ENCODE measurements around the gene ANKRD63. TPM values are rescaled to one million over a fixed set of nuclear protein-coding genes. Genes with fewer than 3 reads are reported as not detected.

Gene ANKRD63
- total RNA-seq, result under 1 TPM in 1 of 2 donors, not detected in 1; 0.28 TPM
- under 1 TPM; 0.14 to 0.30 TPM for polyA plus RNA-seq (ENCODE audit: insufficient read length in 2 of 2)
- long read RNA-seq, donor 1, result 0 reads
- long read RNA-seq, donor 2, partial matches to known transcripts, result 0 of 1 reads
- long read RNA-seq, donor 2, other reads (novel, unspliced or antisense), result 0 of 1 reads
- long read RNA-seq, donor 3, partial matches to known transcripts, result 0 of 1 reads
- long read RNA-seq, donor 3, other reads (novel, unspliced or antisense), result 0 of 1 reads
- long read RNA-seq, donor 4, result 0 reads

GRCh38 chr15:40282869-40283614 is at the start of gene ANKRD63:
ANKRD63 (minus strand) TSS chr15:40283064; CDS start chr15:40282586, 478 bp downstream.
- peaks cover 55% of the 10 kb centered on the region for H3K4me1 ChIP-seq (ENCODE audit: control insufficient read depth, insufficient read depth, low read length)
- no peak within 1 kb of the TSS for H3K4me3 ChIP-seq (ENCODE audit: low read depth, low read length)
- peaks cover 4% of the 10 kb centered on the region for H3K36me3 ChIP-seq (ENCODE audit: control insufficient read depth, insufficient read depth, low read length)
- H3K27me3 ChIP-seq (ENCODE audit: control insufficient read depth, insufficient read depth, low read length), result peaks cover 69% of the 10 kb centered on the region
- peak in 1 of 6 donors; percentile 56 for DNase-seq (ENCODE audit: low read depth in 4 of 6, low spot score in 6 of 6)
- H3K27ac ChIP-seq (ENCODE audit: low read depth, low read length), result no peak within 1 kb of the TSS
- WGBS (ENCODE audit: insufficient coverage), result under 1% methylated on average over 76 of the region's 76 CpGs
- H3K9me3 ChIP-seq (ENCODE audit: control insufficient read depth, insufficient read depth, low read length), result no peaks in the 10 kb centered on the region

- no peak overlapping the region for H3K27ac ChIP-seq (ENCODE audit: low read depth, low read length)
- no peak overlapping the region for H3K4me3 ChIP-seq (ENCODE audit: low read depth, low read length)
- H3K36me3 ChIP-seq (ENCODE audit: control insufficient read depth, insufficient read depth, low read length), result peaks cover 38% of the 10 kb centered on the region
- H3K9me3 ChIP-seq (ENCODE audit: control insufficient read depth, insufficient read depth, low read length), result no peaks in the 10 kb centered on the region
- H3K4me1 ChIP-seq (ENCODE audit: control insufficient read depth, insufficient read depth, low read length), result peaks cover 49% of the 10 kb centered on the region
- DNase-seq (ENCODE audit: low read depth in 4 of 6, low spot score in 6 of 6), result no peak
- 73% methylated on average over 6 of the region's 8 CpGs for WGBS (ENCODE audit: insufficient coverage)
- H3K27me3 ChIP-seq (ENCODE audit: control insufficient read depth, insufficient read depth, low read length), result no peaks in the 10 kb centered on the region
These were observed 49.4 kb upstream of the ANKRD63 start for GRCh38 chr15:40332113-40332781.

GRCh38 chr15:40331637-40332036 is 48.8 kb upstream of the ANKRD63 start:
- no peaks in the 10 kb centered on the region for H3K27me3 ChIP-seq (ENCODE audit: control insufficient read depth, insufficient read depth, low read length)
- WGBS (ENCODE audit: insufficient coverage), result 85% methylated on average over 6 of the region's 7 CpGs
- no peak overlapping the region for H3K4me3 ChIP-seq (ENCODE audit: low read depth, low read length)
- H3K9me3 ChIP-seq (ENCODE audit: control insufficient read depth, insufficient read depth, low read length), result no peaks in the 10 kb centered on the region
- H3K27ac ChIP-seq (ENCODE audit: low read depth, low read length), result no peak overlapping the region
- no peak for DNase-seq (ENCODE audit: low read depth in 4 of 6, low spot score in 6 of 6)
- peaks cover 47% of the 10 kb centered on the region for H3K4me1 ChIP-seq (ENCODE audit: control insufficient read depth, insufficient read depth, low read length)
- peaks cover 38% of the 10 kb centered on the region for H3K36me3 ChIP-seq (ENCODE audit: control insufficient read depth, insufficient read depth, low read length)

- WGBS (ENCODE audit: insufficient coverage), result 91% methylated on average over 3 of the region's 7 CpGs
- Histone ChIP-seq H3K9me3 (ENCODE audit: control insufficient read depth, insufficient read depth, low read length) (no peaks in the 10 kb centered on the region), H3K36me3 (ENCODE audit: control insufficient read depth, insufficient read depth, low read length) (peaks cover 32% of the 10 kb centered on the region), H3K4me1 (ENCODE audit: control insufficient read depth, insufficient read depth, low read length) (peaks cover 41% of the 10 kb centered on the region), H3K27ac (ENCODE audit: low read depth, low read length) (no peak overlapping the region), H3K27me3 (ENCODE audit: control insufficient read depth, insufficient read depth, low read length) (no peaks in the 10 kb centered on the region), H3K4me3 (ENCODE audit: low read depth, low read length) (no peak overlapping the region)
- no peak for DNase-seq (ENCODE audit: low read depth in 4 of 6, low spot score in 6 of 6)
These were observed 48.2 kb upstream of the ANKRD63 start for GRCh38 chr15:40331026-40331425.

GRCh38 chr15:40330368-40330836 is 47.5 kb upstream of the ANKRD63 start:
- Histone ChIP-seq H3K9me3 (ENCODE audit: control insufficient read depth, insufficient read depth, low read length) (no peaks in the 10 kb centered on the region), H3K27ac (ENCODE audit: low read depth, low read length) (no peak overlapping the region), H3K27me3 (ENCODE audit: control insufficient read depth, insufficient read depth, low read length) (no peaks in the 10 kb centered on the region), H3K4me1 (ENCODE audit: control insufficient read depth, insufficient read depth, low read length) (peaks cover 36% of the 10 kb centered on the region), H3K36me3 (ENCODE audit: control insufficient read depth, insufficient read depth, low read length) (peaks cover 28% of the 10 kb centered on the region), H3K4me3 (ENCODE audit: low read depth, low read length) (no peak overlapping the region)
- DNase-seq (ENCODE audit: low read depth in 4 of 6, low spot score in 6 of 6), result no peak
- 41% methylated on average over 5 of the region's 5 CpGs for WGBS (ENCODE audit: insufficient coverage)

GRCh38 chr15:40329804-40330203 is 46.9 kb upstream of the ANKRD63 start:
- no peak overlapping the region for H3K27ac ChIP-seq (ENCODE audit: low read depth, low read length)
- no peaks in the 10 kb centered on the region for H3K27me3 ChIP-seq (ENCODE audit: control insufficient read depth, insufficient read depth, low read length)
- no peak overlapping the region for H3K4me3 ChIP-seq (ENCODE audit: low read depth, low read length)
- peaks cover 22% of the 10 kb centered on the region for H3K36me3 ChIP-seq (ENCODE audit: control insufficient read depth, insufficient read depth, low read length)
- no peak for DNase-seq (ENCODE audit: low read depth in 4 of 6, low spot score in 6 of 6)
- H3K4me1 ChIP-seq (ENCODE audit: control insufficient read depth, insufficient read depth, low read length), result peaks cover 36% of the 10 kb centered on the region
- H3K9me3 ChIP-seq (ENCODE audit: control insufficient read depth, insufficient read depth, low read length), result no peaks in the 10 kb centered on the region
- 23% methylated on average over 2 of the region's 7 CpGs for WGBS (ENCODE audit: insufficient coverage)

GRCh38 chr15:40328751-40329150 is 45.9 kb upstream of the ANKRD63 start:
- Histone ChIP-seq H3K27ac (ENCODE audit: low read depth, low read length) (no peak overlapping the region), H3K4me1 (ENCODE audit: control insufficient read depth, insufficient read depth, low read length) (peaks cover 30% of the 10 kb centered on the region), H3K36me3 (ENCODE audit: control insufficient read depth, insufficient read depth, low read length) (peaks cover 14% of the 10 kb centered on the region), H3K9me3 (ENCODE audit: control insufficient read depth, insufficient read depth, low read length) (no peaks in the 10 kb centered on the region), H3K27me3 (ENCODE audit: control insufficient read depth, insufficient read depth, low read length) (no peaks in the 10 kb centered on the region), H3K4me3 (ENCODE audit: low read depth, low read length) (no peak overlapping the region)
- 69% methylated on average over 5 of the region's 5 CpGs for WGBS (ENCODE audit: insufficient coverage)
- DNase-seq (ENCODE audit: low read depth in 4 of 6, low spot score in 6 of 6), result no peak

- no CpG with 5 or more reads among the region's 3 CpGs for WGBS (ENCODE audit: insufficient coverage)
- H3K4me1 ChIP-seq (ENCODE audit: control insufficient read depth, insufficient read depth, low read length), result peaks cover 30% of the 10 kb centered on the region
- H3K27ac ChIP-seq (ENCODE audit: low read depth, low read length), result no peak overlapping the region
- no peak overlapping the region for H3K4me3 ChIP-seq (ENCODE audit: low read depth, low read length)
- H3K36me3 ChIP-seq (ENCODE audit: control insufficient read depth, insufficient read depth, low read length), result peaks cover 13% of the 10 kb centered on the region
- DNase-seq (ENCODE audit: low read depth in 4 of 6, low spot score in 6 of 6), result no peak
- H3K27me3 ChIP-seq (ENCODE audit: control insufficient read depth, insufficient read depth, low read length), result no peaks in the 10 kb centered on the region
- H3K9me3 ChIP-seq (ENCODE audit: control insufficient read depth, insufficient read depth, low read length), result no peaks in the 10 kb centered on the region
These were observed 45.3 kb upstream of the ANKRD63 start for GRCh38 chr15:40328176-40328575.

- peak in 1 of 6 donors; percentile 66 for DNase-seq (ENCODE audit: low read depth in 4 of 6, low spot score in 6 of 6)
- H3K4me3 ChIP-seq (ENCODE audit: low read depth, low read length), result no peak overlapping the region
- H3K36me3 ChIP-seq (ENCODE audit: control insufficient read depth, insufficient read depth, low read length), result peaks cover 13% of the 10 kb centered on the region
- no peaks in the 10 kb centered on the region for H3K9me3 ChIP-seq (ENCODE audit: control insufficient read depth, insufficient read depth, low read length)
- no peak overlapping the region for H3K27ac ChIP-seq (ENCODE audit: low read depth, low read length)
- H3K27me3 ChIP-seq (ENCODE audit: control insufficient read depth, insufficient read depth, low read length), result no peaks in the 10 kb centered on the region
- peaks cover 37% of the 10 kb centered on the region for H3K4me1 ChIP-seq (ENCODE audit: control insufficient read depth, insufficient read depth, low read length)
- WGBS (ENCODE audit: insufficient coverage), result 14% methylated on average over 5 of the region's 6 CpGs
These were observed 44.6 kb upstream of the ANKRD63 start for GRCh38 chr15:40327457-40327856.
